22Rv1 (cell line): ENCODE data around the gene PHF13.

Experiments
- H3K27ac ChIP-seq: fragments of 450-650 bp; 2 replicates; pipeline ENCODE4 v1.5.1; 2017
- CTCF ChIP-seq: fragments of 450-650 bp; IDR thresholded peaks from 2 replicates; pipeline ENCODE4 v1.5.1; 2017; ENCODE audit warnings: mild to moderate bottlenecking
- ZFX ChIP-seq: fragments of 450-650 bp; IDR thresholded peaks from 2 replicates; pipeline ENCODE4 v1.6.1; 2017; ENCODE audit warnings: antibody characterized with exemption, borderline replicate concordance

PHF13 gene

GRCh38 chr1:6666696-6667095, 53.2 kb downstream of the PHF13 start:
- TF ChIP-seq CTCF (no peak), ZFX (no peak)
- H3K27ac ChIP-seq, result no peak overlapping the region

- H3K27ac ChIP-seq, result no peak overlapping the region
- TF ChIP-seq ZFX (no peak), CTCF (no peak)
Observed at GRCh38 chr1:6667139-6667538, 53.6 kb downstream of the PHF13 start.

- TF ChIP-seq CTCF (no peak), ZFX (no peak)
Observed at GRCh38 chr1:6668503-6668902, 55.0 kb downstream of the PHF13 start.

GRCh38 chr1:6672558-6672957, 59.0 kb downstream of the PHF13 start:
- TF ChIP-seq CTCF (no peak), ZFX (no peak)
- H3K27ac ChIP-seq, result no peak overlapping the region

More at GRCh38 chr1:6668503-6668902, 55.0 kb downstream of the PHF13 start:
- no peak overlapping the region for H3K27ac ChIP-seq
